GM20000 (cell line): ENCODE measurements around the gene PRSS50.
"Not testable (repeated sequence)": the region's sequence is repeated elsewhere in the genome, so short reads cannot be mapped to it uniquely, and the experiment has no call there.

Experiments
- DNase-seq: peaks from one replicate; pipeline ENCODE4 v3.0.0; 2012; ENCODE audit warnings: low spot score
- CTCF ChIP-seq: IDR thresholded peaks from 2 replicates; pipeline ENCODE4 v1.5.1; 2012; ENCODE audit warnings: mild to moderate bottlenecking, control low read depth; ENCODE audit errors: extremely low read depth, missing control alignments

The PRSS50 gene

DNA sequence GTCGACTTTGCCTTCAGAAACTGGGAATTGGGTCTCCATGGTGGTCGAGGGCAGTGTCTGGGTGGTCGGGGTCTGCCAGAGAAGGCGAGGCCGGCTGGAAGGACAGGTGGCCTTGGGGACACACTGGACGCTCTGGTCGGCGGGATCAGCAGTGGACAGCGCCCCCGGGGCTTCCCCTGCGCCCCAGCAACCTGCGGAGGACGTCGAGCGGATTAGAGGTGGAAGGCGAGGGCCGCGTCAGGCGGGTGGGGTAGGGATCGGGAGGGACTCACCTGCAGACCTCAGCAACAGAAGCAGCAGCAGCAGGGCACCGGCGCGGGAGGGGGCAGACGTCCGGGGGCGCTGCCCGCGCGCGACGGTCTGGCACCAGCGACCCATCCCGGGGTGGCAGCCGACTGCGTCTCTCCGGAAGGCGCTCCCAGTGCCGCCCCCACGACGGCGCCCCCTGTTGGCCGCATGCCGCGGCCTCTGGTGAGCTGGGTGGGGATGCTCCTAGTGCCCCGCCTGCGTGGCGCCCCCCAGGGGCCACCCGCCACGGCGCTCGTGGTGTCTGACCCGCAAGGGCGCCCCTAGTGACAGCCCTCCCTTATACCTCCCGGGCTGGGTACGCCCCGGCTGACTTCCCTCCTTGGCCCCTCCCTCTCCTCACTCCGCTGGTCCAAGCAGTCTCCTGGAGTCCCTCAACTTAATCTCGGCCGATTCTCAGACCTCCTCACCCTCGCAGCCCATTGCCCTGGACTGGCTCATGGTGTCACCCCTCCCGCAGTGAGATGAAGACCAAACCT, at the start of gene PRSS50:
TSS of gene PRSS50 (minus strand) at position 423 of the 785 bp plus-strand sequence. CDS start at position 378, 45 bp downstream.
- TF ChIP-seq CTCF, result no peak
- DNase-seq, result peak; percentile 37

DNA sequence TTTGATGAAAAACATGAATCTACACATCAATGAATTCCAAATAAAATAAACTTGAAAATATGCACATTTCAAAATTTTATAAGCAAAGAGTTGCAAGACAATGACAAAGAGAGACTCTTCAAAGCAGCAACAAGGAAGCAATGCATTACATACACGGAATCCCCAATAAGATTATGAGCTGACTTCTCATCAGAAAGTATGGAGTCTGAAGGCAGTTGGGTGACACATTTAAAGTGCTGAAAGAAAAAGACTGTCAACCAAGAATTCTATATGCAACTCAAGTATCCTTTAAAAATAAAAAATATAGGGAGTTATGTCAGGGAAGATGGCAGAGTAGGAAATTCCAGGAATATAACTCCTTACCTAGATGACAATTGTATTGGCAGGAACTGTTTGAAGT, 46.5 kb upstream of the PRSS50 start:
- TF ChIP-seq CTCF, result no peak
- DNase-seq, result no peak

DNA sequence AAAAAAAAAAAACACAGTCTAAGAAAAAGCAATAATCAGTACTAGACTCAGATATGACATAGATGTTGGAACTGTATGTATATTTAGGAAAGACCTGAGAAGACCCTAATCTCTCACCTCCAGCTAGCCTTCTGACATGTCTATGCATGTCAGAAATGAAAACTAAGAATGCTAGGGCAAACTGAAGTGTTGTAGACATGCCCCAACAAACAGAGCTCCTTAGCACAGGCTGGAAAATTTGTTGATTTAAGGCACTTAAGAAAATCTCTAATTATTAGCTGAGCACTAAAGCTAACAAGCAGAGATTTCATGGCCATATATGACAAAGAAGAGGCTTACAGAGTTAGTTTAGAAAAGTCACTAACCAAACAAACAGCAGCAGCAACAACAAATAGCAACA, 45.5 kb upstream of the PRSS50 start:
- TF ChIP-seq CTCF, result no peak

GRCh38 chr3:46759239-46760167, 41.8 kb upstream of the PRSS50 start:
- DNase-seq, result no peak

More for the DNA sequence above, 45.5 kb upstream of the PRSS50 start:
- no peak for DNase-seq

GRCh38 chr3:46756642-46757041, 39.0 kb upstream of the PRSS50 start:
- no peak for DNase-seq
- TF ChIP-seq CTCF, result no peak

More at GRCh38 chr3:46759239-46760167, 41.8 kb upstream of the PRSS50 start:
- no peak for TF ChIP-seq CTCF

- DNase-seq, result no peak
- TF ChIP-seq CTCF, result no peak
Measured at GRCh38 chr3:46755646-46756045, 38.0 kb upstream of the PRSS50 start.

DNA sequence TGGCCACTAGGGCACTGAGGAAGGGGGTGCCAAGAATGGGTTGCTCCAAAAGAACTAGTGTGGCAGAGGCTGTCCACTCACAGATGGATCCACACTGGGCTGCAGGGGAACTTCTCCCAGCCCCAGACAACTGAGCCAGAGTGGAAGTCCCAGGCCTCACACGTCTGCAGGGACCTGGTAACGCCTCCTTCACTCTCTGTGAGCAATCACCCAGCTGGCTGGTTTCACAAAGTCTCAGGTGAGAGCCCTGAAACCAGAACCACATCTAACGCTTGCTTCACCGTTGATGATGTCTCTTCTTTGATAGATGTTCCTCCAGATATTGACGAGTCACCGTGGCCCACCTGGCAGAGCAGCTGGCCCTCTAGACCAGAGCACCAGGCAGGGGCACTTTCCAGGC, 35.5 kb upstream of the PRSS50 start:
- not testable (repeated sequence) for DNase-seq
